Stomach (tissue), 9 donors: ENCODE results near the gene REX1BD. TPM values are rescaled to one million over a fixed set of nuclear protein-coding genes. Genes with fewer than 3 reads are reported as not detected.

Source experiments
- DNase-seq, 2 donors: peaks; one replicate each; pipeline versions ENCODE4 v3.0.0 to v3.0.0-alpha.2; 2013 to 2019
- H3K27ac ChIP-seq, 5 donors: fragments of 200-600 bp in 4 of 5; sonication (generic) in 4 of 5; one replicate each; pipeline ENCODE4 v1.5.1; 2013 to 2019; ENCODE audit warnings: mild to moderate bottlenecking in 1 of 5, moderate library complexity in 1 of 5
- H3K27me3 ChIP-seq, 3 donors: fragments of 200-600 bp; sonication (generic); one replicate each; pipeline ENCODE4 v1.5.1; 2017 to 2019; ENCODE audit warnings: mixed run types in 1 of 3
- H3K36me3 ChIP-seq, 4 donors: fragments of 200-600 bp; sonication (generic); 1 replicate in 3 of 4; 2 replicates in 1 of 4; pipeline ENCODE4 v1.5.1; 2016 to 2019
- H3K4me1 ChIP-seq, 4 donors: fragments of 200-600 bp; sonication (generic); one replicate each; pipeline ENCODE4 v1.5.1; 2016 to 2019
- H3K4me3 ChIP-seq, 4 donors: fragments of 200-600 bp; sonication (generic) in 3 of 4; one replicate each; pipeline ENCODE4 v1.5.1; 2016 to 2019; ENCODE audit warnings: mild to moderate bottlenecking in 1 of 4
- H3K9me3 ChIP-seq, 4 donors: fragments of 200-600 bp; sonication (generic); one replicate each; pipeline ENCODE4 v1.5.1; 2016 to 2019
- EP300 ChIP-seq: sonication (generic); formaldehyde crosslinking; IDR thresholded peaks from one replicate; pipeline ENCODE4 v1.6.1; 2017; ENCODE audit warnings: antibody characterized with exemption
- POLR2A ChIP-seq, 4 donors: fragments of 450-650 bp; IDR thresholded peaks; one replicate each; pipeline ENCODE4 v1.6.1; 2016; ENCODE audit warnings: antibody characterized with exemption in 4 of 4, control low read depth in 2 of 4, mild to moderate bottlenecking in 1 of 4, moderate library complexity in 1 of 4
- POLR2AphosphoS5 ChIP-seq, 3 donors: sonication (generic); formaldehyde crosslinking; IDR thresholded peaks; one replicate each; pipeline ENCODE4 v1.6.1; 2016; ENCODE audit warnings: antibody characterized with exemption in 3 of 3
- whole genome bisulfite sequencing, 5 donors: extraction: QIAGEN DNeasy Blood & Tissue Kit in 3 of 5; methylation state at CpG; one replicate each; pipeline versions ENCODE4 v1.1.5 to v1.1.7; 2013 to 2018; 5-methylcytosine and 5-hydroxymethylcytosine counted together
- intact Hi-C: fragments of 100-400 bp; cut with DNase I; formaldehyde crosslinking; loops from one replicate; pipeline ENCODE4 v1.15.1; 2023; ENCODE audit warnings: low total_unique reads
- polyA plus RNA-seq, 3 donors: library from polyadenylated mRNA; stranded (reverse); fragments of 200-250 nt; gene quantifications; one replicate each; pipeline ENCODE4 v1.2.3, GENCODE V29; 2013
- total RNA-seq, 5 donors: library from RNA; depleted of rRNA; stranded (reverse); fragments of >200 nt; gene quantifications; one replicate each; pipeline versions ENCODE4 v1.1.0 to v1.2.3, GENCODE V29; 2014 to 2016
- TF ChIP-seq, protein P1 (sequence below), 7 experiments: fragments of 450-650 bp in 4 of 7; fragments of 200-600 bp in 3 of 7; sonication (generic) in 3 of 7; IDR thresholded peaks; one replicate each; pipeline ENCODE4 v1.5.1; 2016 to 2019; ENCODE audit warnings: antibody characterized with exemption in 7 of 7, control low read depth in 2 of 7, mild to moderate bottlenecking in 1 of 7
- donor health status: healthy with polysubstance abuse.
- donor health status: Bipolar disorder and iron deficiency.
- donor health status: healthy.

Gene REX1BD
- total and polyA plus RNA-seq, 8 donors, result 15.6 to 483 (median 114) TPM

DNA sequence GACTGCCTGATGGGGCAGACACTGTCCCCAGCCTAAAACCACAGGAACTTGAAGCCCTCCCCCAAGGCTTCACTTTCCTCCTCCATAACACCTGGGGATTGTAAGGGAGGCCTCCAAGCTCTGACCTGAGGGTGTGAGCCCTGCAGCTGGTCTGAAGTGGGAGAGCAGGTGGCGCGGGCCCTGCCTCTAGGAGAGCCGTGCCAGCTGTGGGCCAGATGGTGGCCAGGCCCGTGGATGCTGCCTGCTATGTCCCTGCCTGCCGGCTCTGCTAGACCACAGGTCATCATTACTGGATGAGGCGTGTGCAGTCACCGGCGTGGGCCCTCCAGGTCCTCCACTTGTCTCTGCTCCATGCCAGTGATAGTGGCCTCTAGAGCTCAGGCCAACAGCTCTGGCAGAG lies 44.7 kb downstream of the REX1BD start:
- TF ChIP-seq POLR2A (IDR thresholded peaks at IDR 0.05) (no peak), POLR2AphosphoS5 (IDR thresholded peaks at IDR 0.05) (no peak), EP300 (no peak)
- TF ChIP-seq, protein P1, sequence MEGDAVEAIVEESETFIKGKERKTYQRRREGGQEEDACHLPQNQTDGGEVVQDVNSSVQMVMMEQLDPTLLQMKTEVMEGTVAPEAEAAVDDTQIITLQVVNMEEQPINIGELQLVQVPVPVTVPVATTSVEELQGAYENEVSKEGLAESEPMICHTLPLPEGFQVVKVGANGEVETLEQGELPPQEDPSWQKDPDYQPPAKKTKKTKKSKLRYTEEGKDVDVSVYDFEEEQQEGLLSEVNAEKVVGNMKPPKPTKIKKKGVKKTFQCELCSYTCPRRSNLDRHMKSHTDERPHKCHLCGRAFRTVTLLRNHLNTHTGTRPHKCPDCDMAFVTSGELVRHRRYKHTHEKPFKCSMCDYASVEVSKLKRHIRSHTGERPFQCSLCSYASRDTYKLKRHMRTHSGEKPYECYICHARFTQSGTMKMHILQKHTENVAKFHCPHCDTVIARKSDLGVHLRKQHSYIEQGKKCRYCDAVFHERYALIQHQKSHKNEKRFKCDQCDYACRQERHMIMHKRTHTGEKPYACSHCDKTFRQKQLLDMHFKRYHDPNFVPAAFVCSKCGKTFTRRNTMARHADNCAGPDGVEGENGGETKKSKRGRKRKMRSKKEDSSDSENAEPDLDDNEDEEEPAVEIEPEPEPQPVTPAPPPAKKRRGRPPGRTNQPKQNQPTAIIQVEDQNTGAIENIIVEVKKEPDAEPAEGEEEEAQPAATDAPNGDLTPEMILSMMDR (IDR thresholded peaks at IDR 0.05), result no peak
- no peaks in the 10 kb centered on the region for H3K9me3 ChIP-seq
- H3K27me3 ChIP-seq, result no peaks in the 10 kb centered on the region
- no peak for DNase-seq
- 68 to 93% (median 72%) methylated on average over 5 to 8 of the region's 8 CpGs for WGBS, 5 donors
- no peak overlapping the region for H3K27ac ChIP-seq
- H3K36me3 ChIP-seq, result no peaks in the 10 kb centered on the region
- intact Hi-C loops, result no loop called here
- peaks cover 23 to 37% (median 31%) of the 10 kb centered on the region in 4 donors for H3K4me1 ChIP-seq
- H3K4me3 ChIP-seq, result no peak overlapping the region

DNA sequence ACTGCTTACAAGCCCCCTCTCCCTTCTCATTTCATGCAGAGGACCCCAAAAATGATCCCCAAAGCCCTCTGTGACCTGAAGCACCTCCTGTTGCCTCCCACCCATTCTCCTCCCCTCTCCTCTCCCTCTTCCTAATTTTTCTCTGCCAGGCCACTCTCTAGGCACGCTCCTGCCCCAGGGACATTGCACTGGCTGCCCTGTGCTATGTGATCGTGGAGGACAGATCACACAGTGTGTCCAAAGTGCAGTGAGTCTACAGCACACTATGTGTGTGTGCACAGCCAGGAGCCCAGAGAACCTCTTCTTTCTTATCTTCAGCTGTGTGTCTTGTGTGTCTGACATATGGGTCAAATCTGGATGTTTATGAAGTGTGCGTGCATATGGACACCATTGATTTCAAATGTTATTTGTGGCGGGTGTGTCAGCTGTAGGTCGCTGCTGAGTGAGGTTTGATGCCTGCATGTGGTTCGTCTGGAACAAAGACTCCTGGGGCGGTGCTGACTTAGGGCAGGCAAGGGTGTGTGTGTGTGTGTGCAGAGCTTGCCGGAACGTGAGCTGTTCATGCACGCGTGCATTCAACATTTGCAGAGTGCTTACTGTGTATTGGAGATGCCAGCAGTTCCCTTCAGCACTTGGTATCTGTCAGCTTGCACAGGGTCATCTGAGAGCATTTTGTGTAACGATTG lies 46.2 kb downstream of the REX1BD start:
- H3K27me3 ChIP-seq, result no peaks in the 10 kb centered on the region
- DNase-seq, result peak in 1 of 2 donors; percentile 74
- H3K27ac ChIP-seq, result no peak overlapping the region
- H3K36me3 ChIP-seq, result no peaks in the 10 kb centered on the region
- 26 to 49% (median 31%) methylated on average over 11 to 12 of the region's 12 CpGs for WGBS, 5 donors
- peaks cover 24 to 48% (median 38%) of the 10 kb centered on the region in 4 donors for H3K4me1 ChIP-seq
- no peak for TF ChIP-seq POLR2AphosphoS5 (IDR thresholded peaks at IDR 0.05)
- TF ChIP-seq, protein P1 (IDR thresholded peaks at IDR 0.05), result no peak
- TF ChIP-seq POLR2A (IDR thresholded peaks at IDR 0.05), result no peak
- no peak for TF ChIP-seq EP300
- intact Hi-C loops, result no loop called here
- no peak overlapping the region for H3K4me3 ChIP-seq
- no peaks in the 10 kb centered on the region for H3K9me3 ChIP-seq

DNA sequence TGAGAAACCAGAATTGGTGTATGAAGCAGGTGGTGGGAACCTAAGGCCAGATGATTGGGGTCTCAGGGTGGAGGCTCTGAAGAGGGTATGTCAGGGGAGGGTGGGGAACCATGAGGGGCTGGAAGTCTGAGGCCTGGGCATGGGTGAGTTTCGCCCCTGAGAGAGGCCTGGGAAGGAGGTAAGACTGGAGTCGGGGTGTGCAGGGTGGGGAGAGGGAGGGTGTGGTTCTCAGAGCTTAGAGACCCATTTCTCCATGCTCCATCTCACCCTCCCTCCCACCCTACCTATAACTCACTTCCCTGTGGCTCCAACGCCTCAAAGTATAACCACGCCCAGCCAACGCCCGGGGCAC lies 47.2 kb downstream of the REX1BD start:
- intact Hi-C loops, result no loop called here
- Histone ChIP-seq H3K27ac (peak overlapping the region in 3 of 5 donors; percentile 90 to 93 (median 92)), H3K27me3 (no peaks in the 10 kb centered on the region), H3K36me3 (peaks cover 0 to 3% (median 0%) of the 10 kb centered on the region in 4 donors), H3K9me3 (no peaks in the 10 kb centered on the region), H3K4me1 (peaks cover 24 to 50% (median 40%) of the 10 kb centered on the region in 4 donors), H3K4me3 (peak overlapping the region; percentile 82 to 92 (median 88))
- 11 to 19% (median 17%) methylated on average over 6 of the region's 6 CpGs for whole genome bisulfite sequencing, 5 donors
- DNase-seq, result no peak
- no peak for TF ChIP-seq POLR2AphosphoS5 (IDR thresholded peaks at IDR 0.05)
- TF ChIP-seq POLR2A (IDR thresholded peaks at IDR 0.05), result no peak
- TF ChIP-seq EP300, result no peak
- TF ChIP-seq, protein P1 (IDR thresholded peaks at IDR 0.05), result no peak

DNA sequence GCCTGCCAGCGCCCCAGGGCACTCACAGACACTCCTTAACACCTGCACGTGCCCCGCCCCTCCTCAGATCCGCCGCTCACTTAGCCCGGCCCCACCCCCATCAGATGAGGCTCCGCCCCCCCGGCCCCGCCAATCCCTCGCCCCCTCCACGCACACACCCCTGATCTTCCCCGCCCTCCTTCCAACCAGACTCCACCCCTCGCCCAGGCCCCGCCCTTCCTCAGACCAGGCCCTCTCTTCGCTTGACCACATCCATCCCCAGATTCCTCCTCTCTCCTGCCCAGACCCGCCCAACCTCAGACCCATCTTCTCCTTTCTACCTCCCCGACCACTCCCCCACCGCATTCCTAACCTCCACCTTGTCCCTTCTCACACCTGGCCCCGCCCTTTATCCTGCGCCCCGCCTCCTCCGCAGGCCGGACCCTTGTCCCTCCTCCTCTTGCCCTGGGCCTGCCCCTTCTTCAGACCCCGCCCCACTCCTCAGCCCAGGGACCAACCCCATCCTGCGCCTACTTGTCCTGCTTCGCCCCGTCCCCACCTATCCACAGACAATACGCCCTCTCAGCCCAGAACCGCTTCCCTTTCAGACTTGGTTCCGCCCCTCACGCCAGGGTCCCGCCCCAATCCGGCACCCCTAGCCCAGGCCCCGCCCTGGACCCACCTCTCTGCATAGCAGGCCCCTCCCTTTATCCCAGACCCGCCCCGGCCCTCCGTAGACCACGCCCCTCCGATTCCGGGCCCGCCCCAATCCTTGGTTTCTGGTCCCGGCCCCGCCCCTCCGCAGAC lies 47.8 kb downstream of the REX1BD start:
- DNase-seq, result peak; percentile 97 to 99
- H3K4me3 ChIP-seq, result peak overlapping the region; percentile 82 to 92 (median 88)
- TF ChIP-seq POLR2AphosphoS5 (IDR thresholded peaks at IDR 0.05) (no peak), POLR2A (IDR thresholded peaks at IDR 0.05) (no peak), EP300 (no peak)
- TF ChIP-seq, protein P1 (IDR thresholded peaks at IDR 0.05), result no peak
- peaks cover 24 to 50% (median 40%) of the 10 kb centered on the region in 4 donors for H3K4me1 ChIP-seq
- intact Hi-C loops, result no loop called here
- peak overlapping the region; percentile 73 to 93 (median 90) for H3K27ac ChIP-seq
- WGBS, 5 donors, result 1 to 2% (median 1%) methylated on average over 38 to 44 of the region's 44 CpGs
- H3K36me3 ChIP-seq, result peaks cover 0 to 3% (median 0%) of the 10 kb centered on the region in 4 donors
- H3K9me3 ChIP-seq, result no peaks in the 10 kb centered on the region
- H3K27me3 ChIP-seq, result no peaks in the 10 kb centered on the region
